Esophagus squamous epithelium (tissue), 5 donors: Measurements from ENCODE around the gene SPSB4. TPM values are rescaled to one million over a fixed set of nuclear protein-coding genes. Genes with fewer than 3 reads are reported as not detected.
"Not testable (repeated sequence)": the region's sequence is repeated elsewhere in the genome, so short reads cannot be mapped to it uniquely, and the experiment has no call there.

ENCODE experiments used
- DNase-seq: peaks from one replicate; lab custom pipeline; 2025; lab: John Stamatoyannopoulos, UW
- H3K27ac ChIP-seq, 4 donors: fragments of 200-600 bp; sonication (generic); one replicate each; pipeline ENCODE4 v1.5.1; 2016 to 2019; ENCODE audit warnings: mild to moderate bottlenecking in 1 of 4
- H3K27me3 ChIP-seq, 4 donors: fragments of 200-600 bp; sonication (generic); 1 replicate in 3 of 4; 2 replicates in 1 of 4; pipeline versions ENCODE4 v1.5.1 to v1.6.0; 2017 to 2021; ENCODE audit warnings: antibody characterized with exemption in 1 of 4
- H3K36me3 ChIP-seq, 3 donors: fragments of 200-600 bp; sonication (generic); one replicate each; pipeline ENCODE4 v1.5.1; 2016 to 2019
- H3K4me1 ChIP-seq, 3 donors: fragments of 200-600 bp; sonication (generic); one replicate each; pipeline ENCODE4 v1.5.1; 2017 to 2019
- H3K4me3 ChIP-seq, 4 donors: fragments of 200-600 bp; sonication (generic); 1 replicate in 3 of 4; 2 replicates in 1 of 4; pipeline ENCODE4 v1.5.1; 2016 to 2019; ENCODE audit warnings: mild to moderate bottlenecking in 2 of 4, moderate library complexity in 1 of 4
- H3K9me3 ChIP-seq, 3 donors: fragments of 200-600 bp; sonication (generic); one replicate each; pipeline ENCODE4 v1.5.1; 2016 to 2019
- CTCF ChIP-seq, 6 experiments: fragments of 450-650 bp in 4 of 6; fragments of 200-600 bp in 2 of 6; sonication (generic) in 2 of 6; IDR thresholded peaks; one replicate each; pipeline ENCODE4 v1.5.1; 2016 to 2019; ENCODE audit warnings: antibody characterized with exemption in 6 of 6, mild to moderate bottlenecking in 4 of 6, moderate library complexity in 4 of 6
- POLR2A ChIP-seq, 4 donors: fragments of 450-650 bp; IDR thresholded peaks; one replicate each; pipeline ENCODE4 v1.6.1; 2017; ENCODE audit warnings: antibody characterized with exemption in 4 of 4, mild to moderate bottlenecking in 4 of 4, moderate library complexity in 3 of 4
- WGBS, 2 donors: methylation state at CpG; one replicate each; pipeline ENCODE4 v1.1.5; 2018; 5-methylcytosine and 5-hydroxymethylcytosine counted together
- intact Hi-C: fragments of 100-400 bp; cut with DNase I; formaldehyde crosslinking; loops from one replicate; pipeline ENCODE4 v1.15.0; 2022
- total RNA-seq, 4 donors: library from RNA; depleted of rRNA; stranded (reverse); fragments of >200 nt; gene quantifications; one replicate each; pipeline ENCODE4 v1.1.0, GENCODE V29; 2016
- donor health status: DM: yes; HTN: yes; CAD: no.

The SPSB4 gene
- total RNA-seq, 4 donors from 2014 or later: not detected

GRCh38 chr3:141109751-141110150 lies 58.6 kb downstream of the SPSB4 start:
- WGBS, 2 donors: 77 to 85% methylated on average over 7 of the region's 7 CpGs

GRCh38 chr3:141110322-141110721 lies 59.2 kb downstream of the SPSB4 start:
- H3K4me1 ChIP-seq: peaks cover 0 to 5% (median 0%) of the 10 kb centered on the region in 3 donors
- TF ChIP-seq CTCF (IDR thresholded peaks at IDR 0.05): no peak
- no peak for TF ChIP-seq POLR2A (IDR thresholded peaks at IDR 0.05)
- no peak for DNase-seq
- no peaks in the 10 kb centered on the region for H3K9me3 ChIP-seq
- H3K27me3 ChIP-seq: no peaks in the 10 kb centered on the region
- H3K36me3 ChIP-seq: no peaks in the 10 kb centered on the region
- intact Hi-C loops: no loop called here
- no peak overlapping the region for H3K4me3 ChIP-seq
- no peak overlapping the region for H3K27ac ChIP-seq

More at GRCh38 chr3:141109751-141110150, 58.6 kb downstream of the SPSB4 start:
- no peak for DNase-seq
- H3K9me3 ChIP-seq: no peaks in the 10 kb centered on the region
- no peak overlapping the region for H3K4me3 ChIP-seq
- TF ChIP-seq CTCF (IDR thresholded peaks at IDR 0.05) (no peak), POLR2A (IDR thresholded peaks at IDR 0.05) (no peak)
- intact Hi-C loops: loop anchor here (10.0 kb wide), 2 partner anchors 65 to 95 kb away; no protein-coding TSS in a partner anchor
- H3K27me3 ChIP-seq: no peaks in the 10 kb centered on the region
- H3K27ac ChIP-seq: no peak overlapping the region
- no peaks in the 10 kb centered on the region for H3K36me3 ChIP-seq
- H3K4me1 ChIP-seq: no peaks in the 10 kb centered on the region

GRCh38 chr3:141111364-141112155 lies 60.4 kb downstream of the SPSB4 start:
- Histone ChIP-seq H3K27me3 (no peaks in the 10 kb centered on the region), H3K9me3 (no peaks in the 10 kb centered on the region), H3K4me3 (no peak overlapping the region), H3K36me3 (no peaks in the 10 kb centered on the region), H3K4me1 (peaks cover 0 to 7% (median 0%) of the 10 kb centered on the region in 3 donors), H3K27ac (no peak overlapping the region)
- 78 to 80% methylated on average over 11 to 12 of the region's 12 CpGs for WGBS, 2 donors
- no peak for DNase-seq
- intact Hi-C loops: no loop called here
- TF ChIP-seq POLR2A (IDR thresholded peaks at IDR 0.05): no peak
- TF ChIP-seq CTCF (IDR thresholded peaks at IDR 0.05): no peak

DNA sequence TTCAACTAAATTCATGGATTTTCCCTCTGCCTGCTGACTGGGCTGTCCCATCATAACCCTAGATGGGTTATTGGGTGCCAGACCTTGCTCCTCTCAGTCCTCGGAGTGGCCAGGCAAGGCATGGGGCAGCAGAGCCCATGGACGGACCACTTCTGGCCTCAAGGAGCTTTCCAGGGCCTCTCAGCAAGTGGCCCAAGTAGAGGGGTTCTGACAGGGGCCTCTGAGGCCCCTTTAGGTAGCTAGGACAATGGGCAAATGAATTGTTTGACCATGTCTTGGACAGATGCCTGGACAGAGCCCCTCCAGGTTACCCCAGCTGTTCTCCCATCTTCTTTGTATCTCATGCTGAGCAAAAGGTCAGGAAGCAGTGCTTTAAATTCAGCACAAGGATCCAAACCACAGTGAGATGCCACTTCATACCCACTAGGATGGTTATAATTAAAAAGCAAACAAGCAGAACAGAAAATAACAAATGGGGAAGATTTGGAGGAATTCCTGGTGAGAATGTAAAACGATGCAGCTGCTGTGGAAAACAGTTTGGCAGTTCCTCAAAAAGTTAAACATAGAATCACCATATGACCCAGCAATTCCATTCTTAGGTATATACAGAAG lies 61.6 kb downstream of the SPSB4 start:
- Histone ChIP-seq H3K9me3 (no peaks in the 10 kb centered on the region), H3K4me3 (no peak overlapping the region), H3K4me1 (peaks cover 0 to 7% (median 0%) of the 10 kb centered on the region in 3 donors), H3K27ac (no peak overlapping the region), H3K27me3 (no peaks in the 10 kb centered on the region), H3K36me3 (no peaks in the 10 kb centered on the region)
- intact Hi-C loops: no loop called here
- TF ChIP-seq CTCF (IDR thresholded peaks at IDR 0.05) (no peak), POLR2A (IDR thresholded peaks at IDR 0.05) (no peak)
- 55 to 65% methylated on average over 2 to 3 of the region's 3 CpGs for WGBS, 2 donors
- DNase-seq: no peak

DNA sequence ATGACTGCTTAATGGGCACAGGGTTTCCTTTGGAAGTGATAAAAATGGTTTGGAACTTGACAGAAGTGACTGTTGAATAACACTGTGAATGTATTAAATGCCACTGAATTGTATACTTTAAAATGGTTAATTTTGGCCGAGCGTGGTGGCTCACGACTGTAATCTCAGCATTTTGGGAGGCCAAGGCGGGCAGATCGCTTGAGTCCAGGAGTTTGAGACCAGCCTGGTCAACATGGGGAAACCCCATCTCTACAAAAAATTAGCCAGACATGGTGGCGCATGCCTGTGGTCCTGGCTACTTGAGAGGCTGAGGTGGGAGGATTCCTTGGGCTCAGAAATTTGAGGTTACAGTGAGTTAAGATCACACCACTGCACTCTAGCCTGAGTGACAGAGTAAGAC lies 62.5 kb downstream of the SPSB4 start:
- WGBS, 2 donors: 86 to 97% methylated on average over 6 of the region's 6 CpGs
- H3K9me3 ChIP-seq, H3K4me1 ChIP-seq, DNase-seq, H3K36me3 ChIP-seq, H3K4me3 ChIP-seq, intact Hi-C loops, H3K27me3 ChIP-seq, H3K27ac ChIP-seq: not testable (repeated sequence)
